NB4 (cell line): ENCODE results near the gene SP2.
"Not testable (repeated sequence)": the region's sequence is repeated elsewhere in the genome, so short reads cannot be mapped to it uniquely, and the experiment has no call there.

Source experiments
- DNase-seq: peaks from one replicate; pipeline ENCODE4 v3.0.0; 2010; ENCODE audit warnings: low read depth
- H3K4me3 ChIP-seq: one replicate; pipeline ENCODE4 v1.5.1; 2011; ENCODE audit warnings: mild to moderate bottlenecking, low read depth, low read length, moderate library complexity
- CTCF ChIP-seq: IDR thresholded peaks from one replicate; pipeline ENCODE4 v1.5.1; 2012; ENCODE audit warnings: low read depth, low read length
- MAX ChIP-seq: IDR thresholded peaks from 2 replicates; pipeline ENCODE4 v1.6.1; 2011; ENCODE audit warnings: low read depth, low read length
- MYC ChIP-seq: IDR thresholded peaks from 2 replicates; pipeline ENCODE4 v1.6.1; 2011; ENCODE audit warnings: low read depth, low read length
- POLR2A ChIP-seq: IDR thresholded peaks from 2 replicates; pipeline ENCODE4 v1.6.1; 2011; ENCODE audit warnings: mild to moderate bottlenecking; ENCODE audit not compliant: insufficient read length; ENCODE audit errors: extremely low read depth

Gene SP2

GRCh38 chr17:47927821-47928400 lies 31.9 kb downstream of the SP2 start:
- no peak for DNase-seq
- no peak for TF ChIP-seq CTCF
- TF ChIP-seq MAX, result no peak
- no peak for TF ChIP-seq MYC
- no peak for TF ChIP-seq POLR2A
- no peak overlapping the region for H3K4me3 ChIP-seq

- TF ChIP-seq CTCF (no peak), MAX (no peak), MYC (no peak), POLR2A (no peak)
- DNase-seq, result no peak
- H3K4me3 ChIP-seq, result no peak overlapping the region
Observed at GRCh38 chr17:47928415-47928814, 32.4 kb downstream of the SP2 start.

- no peak for DNase-seq
- TF ChIP-seq CTCF (no peak), MAX (no peak), POLR2A (no peak), MYC (no peak)
- H3K4me3 ChIP-seq, result no peak overlapping the region
Observed at GRCh38 chr17:47929218-47930000, 33.4 kb downstream of the SP2 start.

- TF ChIP-seq CTCF (no peak), MYC (no peak), POLR2A (no peak), MAX (no peak)
- H3K4me3 ChIP-seq, result no peak overlapping the region
- no peak for DNase-seq
Observed at GRCh38 chr17:47931848-47932247, 35.8 kb downstream of the SP2 start.

- DNase-seq, result peak; percentile 74
- TF ChIP-seq MYC (no peak), POLR2A (no peak), MAX (no peak), CTCF (no peak)
- no peak overlapping the region for H3K4me3 ChIP-seq
Observed at GRCh38 chr17:47934856-47935255, 38.8 kb downstream of the SP2 start.

- not testable (repeated sequence) for H3K4me3 ChIP-seq, DNase-seq
Observed at GRCh38 chr17:47935468-47935867, 39.4 kb downstream of the SP2 start.
